ENCODE measurements around the gene BCL2L13.

Gene BCL2L13

GRCh38 chr22:17779286-17780115 lies 140.9 kb downstream of the BCL2L13 start:
- no peak for DNase-seq (ENCODE audit: low read depth)

GRCh38 chr22:17780116-17780740 lies 141.7 kb downstream of the BCL2L13 start:
- DNase-seq (ENCODE audit: low read depth): no peak

Measured in amniotic epithelial cell (primary cell).